GM21390 (cell line): ENCODE results near the gene ESR2.

ENCODE experiments used
- ATAC-seq: cut with Tn5 transposase; IDR thresholded peaks from one replicate; pipeline ENCODE4 v1.9.1; 2021; ENCODE audit not compliant: unreplicated experiment

ESR2 gene

DNA sequence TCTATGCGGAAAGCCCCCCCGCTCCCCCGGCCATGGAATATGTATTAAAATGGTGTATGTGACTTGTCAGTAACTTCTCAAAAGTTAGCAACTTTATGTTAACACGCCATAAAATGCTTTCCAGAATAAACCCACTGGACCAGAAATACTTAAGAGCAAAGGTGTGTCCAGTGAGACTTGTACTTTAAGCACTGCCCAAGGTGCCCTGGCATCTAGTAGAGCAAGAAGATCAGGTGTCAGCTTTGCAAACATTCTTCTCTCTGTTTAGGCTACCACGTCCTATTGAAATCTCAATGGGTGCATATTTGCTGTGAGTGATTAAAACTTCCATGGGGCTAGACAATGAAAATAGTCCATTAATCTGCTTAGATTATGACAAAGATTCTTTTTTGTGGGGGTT is 201.2 kb downstream of the ESR2 start:
- no peak for ATAC-seq

GRCh38 chr14:64092338-64092737 is 201.8 kb downstream of the ESR2 start:
- ATAC-seq = no peak

DNA sequence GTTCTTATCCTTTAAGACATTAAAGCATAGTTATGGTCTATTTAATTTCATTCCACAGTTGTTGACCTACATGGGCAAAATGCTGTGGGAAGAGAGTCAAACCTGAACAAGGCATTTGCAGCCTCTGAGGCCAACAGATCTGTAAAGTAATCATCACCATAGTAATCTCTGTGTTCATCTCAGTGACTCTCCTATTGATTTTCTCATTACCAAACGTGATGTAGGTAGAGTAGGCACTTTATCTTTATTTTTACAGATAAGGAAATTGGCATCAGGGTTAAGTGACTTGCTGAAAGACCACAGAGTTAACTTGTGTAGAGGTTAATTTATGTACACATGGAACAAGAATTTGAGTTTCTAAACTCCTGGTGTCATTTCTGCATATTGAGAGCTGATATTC is 203.0 kb downstream of the ESR2 start:
- no peak for ATAC-seq

DNA sequence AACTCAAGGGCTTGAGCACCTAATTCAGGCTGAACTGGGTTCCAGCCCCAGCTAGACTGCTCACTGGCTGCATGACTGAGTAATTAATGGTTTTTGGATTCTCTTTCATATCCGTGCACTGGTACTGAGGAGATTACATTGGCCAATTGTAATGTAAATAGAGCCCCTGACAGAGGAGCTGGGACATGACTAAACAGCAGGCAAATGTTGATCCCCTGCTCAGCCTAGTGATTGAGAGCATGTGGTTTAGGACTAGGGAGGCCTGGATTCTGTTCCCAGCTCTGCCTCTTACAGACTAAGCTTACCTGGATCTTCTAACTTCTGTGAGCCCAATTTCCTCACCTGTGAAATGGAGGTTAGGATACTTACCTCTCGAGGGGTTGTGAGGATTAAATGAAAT is 204.3 kb downstream of the ESR2 start:
- ATAC-seq = no peak

GRCh38 chr14:64088647-64088964 is 205.6 kb downstream of the ESR2 start:
- no peak for ATAC-seq

DNA sequence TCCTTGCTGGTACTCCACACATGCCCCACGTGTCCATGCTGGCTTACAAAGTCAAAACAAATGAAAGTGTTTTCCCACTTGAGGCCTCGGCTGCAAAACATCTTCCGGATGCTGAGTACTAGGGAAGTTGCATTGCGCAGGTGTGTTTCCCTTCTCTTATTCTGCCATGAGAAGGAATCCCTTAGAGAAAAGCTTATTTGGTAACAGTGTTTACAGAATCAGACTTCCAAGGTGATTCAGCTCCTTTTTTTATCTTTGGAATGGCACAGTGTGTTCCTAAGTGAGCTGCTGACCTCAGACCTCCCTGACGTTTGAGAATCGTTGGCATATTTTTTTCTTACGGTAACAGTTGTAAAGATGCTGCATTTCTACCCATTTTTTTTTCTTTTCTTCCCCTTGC is 211.3 kb downstream of the ESR2 start:
- ATAC-seq = no peak

GRCh38 chr14:64081174-64081746 is 212.9 kb downstream of the ESR2 start:
- ATAC-seq = no peak

- ATAC-seq = no peak
Observed at GRCh38 chr14:64080452-64080851, 213.7 kb downstream of the ESR2 start.

GRCh38 chr14:64075613-64076005 is 218.6 kb downstream of the ESR2 start:
- ATAC-seq = no peak

DNA sequence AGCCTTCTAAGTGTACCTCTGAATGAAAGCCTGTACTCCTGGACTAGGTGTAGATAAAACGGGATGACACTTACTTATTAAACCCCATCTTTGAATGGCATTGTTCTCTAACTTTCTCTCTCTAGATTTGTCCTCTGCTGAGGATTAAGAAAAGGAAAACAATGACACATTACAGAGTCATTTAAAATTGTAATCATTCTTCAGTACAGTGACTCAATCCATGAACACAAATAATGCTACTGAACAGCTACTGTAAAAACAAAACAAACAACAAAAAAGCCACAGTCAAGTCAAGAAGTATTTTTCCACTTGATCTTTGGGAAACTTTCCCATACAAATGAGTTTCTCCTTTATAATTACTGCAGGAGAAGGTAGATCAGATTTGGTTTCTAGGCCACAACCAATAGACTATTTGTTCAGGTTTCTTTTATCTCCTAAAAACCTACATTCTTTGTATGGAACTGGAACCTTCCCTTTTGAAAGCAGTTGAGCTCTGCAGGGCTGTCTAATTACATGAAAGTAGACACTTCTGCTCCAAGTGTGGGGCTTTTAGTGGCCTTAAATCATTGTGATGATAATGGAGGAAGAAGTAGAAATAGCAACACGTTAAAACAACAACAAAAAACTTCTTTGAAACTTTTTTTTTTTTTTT is 219.1 kb downstream of the ESR2 start:
- ATAC-seq = no peak

DNA sequence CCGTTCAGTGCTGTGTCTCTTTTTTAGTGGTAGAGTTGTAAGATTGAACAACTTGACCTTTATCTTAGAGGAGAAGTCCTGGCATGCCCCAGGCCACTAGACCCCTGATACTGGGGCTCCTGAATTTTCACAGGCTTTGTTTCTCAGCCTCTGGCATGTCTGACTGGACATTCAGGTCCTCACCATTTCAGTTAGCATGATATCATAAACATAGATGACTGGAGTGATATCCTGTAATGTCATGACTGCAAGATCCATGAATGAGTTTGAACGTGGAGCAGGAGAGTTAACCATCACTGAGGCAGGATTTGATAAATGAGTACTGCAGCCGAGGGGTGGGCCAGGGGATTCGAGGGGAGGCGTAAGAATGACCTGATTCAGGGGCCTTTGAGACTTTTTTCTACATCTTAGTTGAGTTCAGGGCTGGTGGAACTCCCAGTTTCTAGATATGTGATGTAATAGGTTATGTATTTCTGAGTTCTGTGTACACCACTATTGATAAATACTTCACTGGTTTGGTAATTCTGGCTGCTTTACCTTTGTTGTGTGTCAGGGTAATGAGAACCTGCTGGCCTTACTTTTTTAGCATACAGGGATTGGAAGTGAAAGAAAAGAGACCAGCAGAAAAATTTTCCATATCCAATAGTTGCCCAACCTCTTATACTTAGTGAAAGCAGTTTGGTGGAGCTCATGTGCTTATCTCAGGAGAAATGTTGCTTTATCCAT is 224.4 kb downstream of the ESR2 start:
- ATAC-seq = no peak

DNA sequence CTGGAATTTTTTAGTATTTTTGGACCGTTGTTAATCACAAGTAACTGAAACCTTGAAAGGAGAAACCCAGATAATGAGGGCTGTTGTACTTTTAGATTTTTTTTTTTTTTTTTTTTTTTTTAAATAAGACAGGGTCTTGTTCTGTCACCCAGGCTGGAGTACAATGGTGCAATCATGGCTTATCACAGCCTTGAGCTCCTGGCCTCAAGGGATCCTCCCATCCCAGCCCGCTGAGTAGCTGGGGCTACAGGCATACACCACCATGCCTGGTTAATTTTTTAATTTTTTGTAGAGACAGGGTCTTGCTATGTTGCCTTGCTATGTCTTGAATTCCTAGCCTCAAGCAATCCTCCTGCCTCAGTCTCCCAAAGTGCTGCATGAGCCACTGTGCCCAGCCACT is 229.7 kb downstream of the ESR2 start:
- ATAC-seq = no peak

DNA sequence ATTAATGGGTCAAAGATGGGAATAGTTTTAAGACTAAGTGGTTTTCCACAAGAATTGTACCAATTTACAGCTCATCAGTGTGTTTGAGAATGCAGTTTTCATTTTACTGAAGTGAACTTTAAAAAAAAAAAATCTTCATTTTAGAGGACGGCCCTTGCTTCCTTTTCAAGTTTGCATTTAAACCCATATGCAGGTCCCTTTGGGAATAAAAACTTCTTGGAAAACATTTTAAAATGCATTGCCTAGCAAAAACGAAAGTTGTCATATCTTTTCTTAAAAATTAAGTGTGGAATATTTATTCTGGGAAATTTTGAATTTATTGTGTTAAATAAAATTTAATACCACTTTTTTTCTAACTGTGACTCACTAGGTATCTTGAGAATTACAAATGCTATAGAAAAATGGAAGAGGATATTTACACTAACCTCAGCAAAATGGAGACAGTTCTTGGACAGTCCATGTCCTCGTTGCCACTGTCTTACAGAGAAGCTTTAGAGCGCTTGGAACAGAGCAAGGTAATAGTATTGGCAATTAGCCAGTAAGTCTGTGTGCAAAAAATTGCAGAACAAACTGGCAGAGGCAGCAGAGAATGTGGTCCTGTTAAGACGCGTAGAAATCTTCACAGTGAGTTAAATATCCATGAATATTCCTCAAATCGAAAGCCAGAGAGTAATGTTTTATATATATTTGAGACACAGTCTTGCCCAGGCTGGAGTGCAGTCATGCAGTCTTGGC is 231.6 kb downstream of the ESR2 start:
- no peak for ATAC-seq

GRCh38 chr14:64061706-64062105 is 232.5 kb downstream of the ESR2 start:
- no peak for ATAC-seq

DNA sequence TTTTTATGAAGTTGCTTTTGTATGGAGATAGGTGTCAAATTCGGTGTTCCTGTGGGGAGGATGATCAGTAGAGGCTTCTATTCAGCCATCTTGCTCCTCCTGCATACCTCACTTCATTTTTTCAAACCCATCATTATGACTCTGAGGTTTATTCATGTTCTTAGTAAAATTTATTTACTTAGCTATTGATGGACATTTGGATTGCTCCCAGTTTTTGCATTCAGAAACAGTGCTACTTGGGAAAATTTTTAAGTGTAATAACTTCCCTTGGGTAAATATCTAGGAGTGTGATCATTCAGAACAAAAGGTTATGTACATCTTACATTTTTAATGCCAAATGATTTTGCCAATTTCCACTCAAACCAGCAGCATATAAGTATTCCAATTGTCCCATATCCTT is 233.1 kb downstream of the ESR2 start:
- no peak for ATAC-seq

DNA sequence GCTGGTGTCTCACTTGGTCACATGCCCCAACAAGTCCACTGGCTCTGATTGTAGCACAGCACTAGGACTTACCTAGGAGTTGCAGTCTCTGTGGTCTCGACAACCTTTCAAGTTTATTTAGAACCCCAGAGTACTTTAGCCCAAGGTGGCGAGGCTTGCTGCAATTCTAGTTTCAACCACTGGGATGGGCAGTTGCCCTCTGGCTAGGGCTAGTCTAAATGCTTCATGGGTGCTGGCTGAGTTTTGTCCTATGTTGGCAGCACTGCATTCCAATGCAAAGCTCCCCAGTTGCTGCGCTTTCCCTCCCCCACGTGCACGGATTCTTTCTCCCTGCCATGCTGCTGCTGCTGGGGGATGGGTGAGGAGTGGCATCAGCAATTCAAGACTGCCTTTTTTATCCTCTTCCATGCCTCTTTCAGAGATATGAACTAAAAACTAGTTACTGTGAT is 233.5 kb downstream of the ESR2 start:
- ATAC-seq = no peak

- no peak for ATAC-seq
Observed at GRCh38 chr14:64060199-64060545, 234.0 kb downstream of the ESR2 start.

- ATAC-seq = no peak
Observed at GRCh38 chr14:64059454-64060198, 234.5 kb downstream of the ESR2 start.

DNA sequence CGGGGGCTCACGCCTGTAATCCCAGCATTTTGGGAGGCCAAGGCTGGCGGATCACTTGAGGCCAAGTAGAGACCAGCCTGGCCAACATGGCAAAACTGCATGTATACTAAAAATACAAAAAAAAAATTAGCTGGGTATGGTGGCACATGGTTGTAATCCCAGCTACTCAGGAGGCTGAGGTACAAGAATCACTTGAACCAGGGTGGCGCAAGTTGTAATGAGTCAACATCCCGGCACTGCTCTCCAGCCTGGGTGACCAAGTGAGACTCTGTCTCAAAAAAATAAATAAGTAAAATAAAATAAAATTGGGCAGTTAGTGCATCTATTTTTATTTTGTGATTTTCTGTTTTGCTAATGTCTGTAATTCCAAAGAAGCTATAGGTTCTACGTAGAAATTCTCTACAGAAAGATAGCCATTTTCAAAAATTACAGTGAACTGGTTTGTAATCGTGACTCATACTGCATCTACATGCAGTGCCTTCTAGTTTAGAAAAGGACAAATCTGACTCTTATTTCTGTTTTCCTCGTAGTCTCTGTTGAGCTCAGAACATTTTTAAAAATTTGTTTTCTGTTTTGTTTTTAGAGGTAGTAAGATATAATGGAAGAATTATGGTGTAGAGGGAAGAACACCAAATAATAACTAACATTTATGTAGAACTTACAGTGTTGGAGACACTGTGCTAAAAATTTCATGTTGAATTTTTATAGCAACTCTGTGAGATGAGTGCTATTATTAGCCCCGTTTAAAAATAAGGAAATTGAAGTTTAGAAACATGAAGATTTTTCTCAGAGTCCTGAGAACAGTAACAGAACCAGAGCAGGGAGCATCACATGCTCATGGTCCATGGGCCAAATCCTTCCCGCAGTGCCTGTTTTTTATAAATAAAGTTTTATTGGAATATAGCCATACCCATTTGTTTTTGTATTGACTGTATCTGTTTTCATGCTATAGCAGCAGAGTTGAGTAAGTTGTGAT is 240.2 kb downstream of the ESR2 start:
- ATAC-seq = no peak
